ENCODE measurements around the gene DOP1A.

Gene DOP1A

DNA sequence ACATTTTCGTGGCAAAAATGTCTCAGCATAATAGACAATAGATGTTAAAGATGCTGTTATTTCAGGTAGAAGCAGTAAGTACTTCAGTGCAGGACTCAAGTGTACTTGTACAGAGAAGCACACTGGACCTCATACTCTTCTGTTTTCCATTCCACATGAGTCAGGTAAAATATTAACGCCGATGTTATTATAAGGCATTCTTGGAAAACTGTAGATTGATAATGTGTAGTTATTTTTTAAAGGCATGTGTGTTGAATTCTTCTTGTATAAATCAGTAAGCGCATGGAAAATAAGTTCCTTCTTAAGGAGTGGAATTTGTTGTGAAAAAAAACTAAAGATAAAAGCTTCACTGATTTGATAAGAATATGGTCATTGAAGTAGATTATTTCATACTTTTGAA lies 45.8 kb downstream of the DOP1A start:
- no peaks in the 10 kb centered on the region for H3K27me3 Mint-ChIP-seq
- H3K9me3 Mint-ChIP-seq: no peaks in the 10 kb centered on the region
- no peak overlapping the region for H3K4me3 Mint-ChIP-seq
- DNase-seq: no peak
- H3K4me1 Mint-ChIP-seq: no peaks in the 10 kb centered on the region
- H3K27ac Mint-ChIP-seq: no peak overlapping the region
- no peak for ATAC-seq

GRCh38 chr6:83114164-83114563 lies 46.7 kb downstream of the DOP1A start:
- H3K27me3 Mint-ChIP-seq: no peaks in the 10 kb centered on the region
- H3K4me3 Mint-ChIP-seq: no peak overlapping the region
- ATAC-seq (no peak), DNase-seq (no peak)
- H3K9me3 Mint-ChIP-seq: no peaks in the 10 kb centered on the region
- no peaks in the 10 kb centered on the region for H3K4me1 Mint-ChIP-seq
- H3K27ac Mint-ChIP-seq: no peak overlapping the region

- no peaks in the 10 kb centered on the region for H3K27me3 Mint-ChIP-seq
- DNase-seq (no peak), ATAC-seq (no peak)
- no peaks in the 10 kb centered on the region for H3K9me3 Mint-ChIP-seq
- no peak overlapping the region for H3K27ac Mint-ChIP-seq
- H3K4me1 Mint-ChIP-seq: no peaks in the 10 kb centered on the region
- no peak overlapping the region for H3K4me3 Mint-ChIP-seq
Observed at GRCh38 chr6:83117802-83118201, 50.3 kb downstream of the DOP1A start.

DNA sequence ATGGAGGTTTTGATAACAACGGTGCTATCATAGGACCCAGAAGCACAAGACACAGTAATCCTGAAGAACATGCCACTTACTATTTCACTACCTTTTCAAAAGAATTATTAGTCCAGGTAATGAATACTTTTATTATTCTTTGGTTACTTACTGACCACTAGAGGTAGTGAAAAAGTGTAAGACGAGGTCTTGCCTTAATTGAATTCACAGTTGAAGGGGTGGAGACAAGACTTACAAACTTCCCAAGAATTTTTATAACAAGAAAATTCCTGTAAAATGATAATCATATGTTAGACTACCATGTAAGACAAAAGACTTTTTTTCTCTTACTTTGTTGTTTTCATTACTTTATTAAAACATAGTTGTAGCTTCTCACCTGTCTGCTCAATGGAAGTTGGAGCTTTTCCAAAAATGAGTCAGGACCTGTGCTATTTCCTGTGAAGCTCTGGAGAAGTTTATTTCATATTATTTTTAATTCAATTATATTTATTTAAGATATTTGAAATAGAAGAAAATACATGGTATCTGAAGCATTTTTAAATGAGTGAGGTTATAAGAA lies 52.4 kb downstream of the DOP1A start:
- no peak for ATAC-seq
- Mint-ChIP-seq H3K9me3 (no peaks in the 10 kb centered on the region), H3K27me3 (no peaks in the 10 kb centered on the region), H3K27ac (no peak overlapping the region), H3K4me3 (no peak overlapping the region), H3K4me1 (no peaks in the 10 kb centered on the region)
- DNase-seq: no peak

DNA sequence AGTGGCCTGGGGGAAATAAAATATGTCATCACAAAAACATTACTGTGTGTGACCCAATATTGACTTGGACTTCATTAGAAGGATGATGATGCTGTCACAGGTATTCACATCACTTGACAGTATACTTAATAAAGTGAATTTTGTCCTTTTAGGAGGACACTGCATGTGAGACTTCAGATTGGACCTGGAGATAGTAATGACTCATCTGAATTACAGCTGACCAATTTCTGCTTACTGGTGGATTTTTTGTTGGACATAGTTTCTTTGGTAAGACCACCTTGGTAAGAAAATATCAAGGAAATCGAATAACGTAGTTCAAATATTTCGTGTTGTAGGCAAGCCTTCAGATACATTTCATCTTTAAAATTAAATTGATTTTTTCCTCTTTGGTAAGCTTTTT lies 57.1 kb downstream of the DOP1A start:
- Mint-ChIP-seq H3K9me3 (no peaks in the 10 kb centered on the region), H3K27ac (no peak overlapping the region)

DNA sequence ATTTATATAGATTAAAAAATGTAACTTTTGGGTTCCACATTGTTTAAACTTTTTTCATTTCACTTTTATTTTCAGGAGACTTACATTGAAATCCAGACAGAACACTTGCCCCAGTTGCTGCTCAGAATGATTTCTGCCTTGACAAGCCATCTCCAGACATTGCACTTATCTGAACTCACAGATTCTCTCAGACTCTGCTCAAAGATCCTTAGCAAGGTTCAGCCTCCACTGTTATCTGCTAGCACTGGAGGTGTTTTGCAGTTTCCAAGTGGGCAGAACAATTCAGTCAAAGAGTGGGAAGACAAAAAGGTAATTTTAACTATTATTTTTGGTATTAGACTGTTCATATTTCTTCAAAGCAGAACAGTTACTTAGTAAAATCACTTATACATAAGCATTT lies 58.0 kb downstream of the DOP1A start:
- Mint-ChIP-seq H3K9me3 (no peaks in the 10 kb centered on the region), H3K27me3 (no peaks in the 10 kb centered on the region), H3K4me1 (no peaks in the 10 kb centered on the region), H3K4me3 (no peak overlapping the region), H3K27ac (no peak overlapping the region)
- no peak for DNase-seq
- ATAC-seq: no peak

More for the DNA sequence above, 57.1 kb downstream of the DOP1A start:
- Mint-ChIP-seq H3K4me3 (no peak overlapping the region), H3K4me1 (no peaks in the 10 kb centered on the region), H3K27me3 (no peaks in the 10 kb centered on the region)
- no peak for DNase-seq
- ATAC-seq: no peak

DNA sequence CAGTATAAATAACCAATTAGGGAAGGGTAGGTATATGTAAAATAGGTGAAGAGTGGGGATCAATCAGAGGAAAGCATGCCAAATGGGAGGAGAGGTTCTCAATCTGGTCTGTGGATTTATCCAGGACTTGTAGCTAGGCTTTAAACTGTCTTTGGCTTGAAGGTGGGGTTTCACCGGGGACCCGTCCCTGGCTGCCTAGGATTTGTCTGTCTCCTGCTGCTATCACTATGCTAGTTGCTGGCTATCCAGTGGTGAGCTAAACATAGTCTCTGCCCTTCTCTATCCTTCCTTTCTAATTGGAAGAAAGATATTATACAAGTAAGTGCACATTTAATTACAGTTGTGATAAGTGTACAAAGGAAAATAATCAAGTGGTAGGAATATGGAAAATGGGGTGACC lies 58.8 kb downstream of the DOP1A start:
- Mint-ChIP-seq H3K27me3 (no peaks in the 10 kb centered on the region), H3K27ac (no peak overlapping the region), H3K9me3 (no peaks in the 10 kb centered on the region), H3K4me3 (no peak overlapping the region), H3K4me1 (no peaks in the 10 kb centered on the region)
- DNase-seq (no peak), ATAC-seq (no peak)

GRCh38 chr6:83126807-83127206 lies 59.3 kb downstream of the DOP1A start:
- ATAC-seq (no peak), DNase-seq (no peak)
- Mint-ChIP-seq H3K9me3 (no peaks in the 10 kb centered on the region), H3K27ac (no peak overlapping the region), H3K4me3 (no peak overlapping the region), H3K27me3 (no peaks in the 10 kb centered on the region), H3K4me1 (no peaks in the 10 kb centered on the region)

- H3K9me3 Mint-ChIP-seq: no peaks in the 10 kb centered on the region
- no peak overlapping the region for H3K27ac Mint-ChIP-seq
- ATAC-seq: no peak
- DNase-seq: no peak
- H3K4me3 Mint-ChIP-seq: no peak overlapping the region
- H3K4me1 Mint-ChIP-seq: no peaks in the 10 kb centered on the region
- H3K27me3 Mint-ChIP-seq: no peaks in the 10 kb centered on the region
Observed at GRCh38 chr6:83127258-83127657, 59.8 kb downstream of the DOP1A start.

DNA sequence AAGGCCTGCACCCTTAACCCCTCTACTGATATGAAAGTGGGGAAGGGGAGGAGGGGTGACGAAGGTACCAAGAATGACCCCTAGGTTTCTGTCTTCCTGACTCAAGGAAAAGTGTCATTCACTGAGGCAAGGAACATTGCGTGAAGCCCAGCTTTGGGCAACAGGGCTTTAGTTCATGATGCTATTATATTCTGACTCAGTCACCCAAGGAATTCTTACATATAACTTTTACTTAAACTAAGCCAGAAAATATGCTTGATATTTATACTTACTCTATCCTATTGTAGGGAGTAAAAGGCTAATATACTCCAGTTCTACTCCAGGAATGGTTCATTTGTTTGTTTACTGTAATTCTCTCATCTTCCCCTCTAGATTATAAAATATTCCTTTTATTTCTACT lies 60.5 kb downstream of the DOP1A start:
- Mint-ChIP-seq H3K27ac (no peak overlapping the region), H3K4me1 (no peaks in the 10 kb centered on the region), H3K4me3 (no peak overlapping the region), H3K9me3 (no peaks in the 10 kb centered on the region), H3K27me3 (no peaks in the 10 kb centered on the region)
- ATAC-seq: no peak
- no peak for DNase-seq

DNA sequence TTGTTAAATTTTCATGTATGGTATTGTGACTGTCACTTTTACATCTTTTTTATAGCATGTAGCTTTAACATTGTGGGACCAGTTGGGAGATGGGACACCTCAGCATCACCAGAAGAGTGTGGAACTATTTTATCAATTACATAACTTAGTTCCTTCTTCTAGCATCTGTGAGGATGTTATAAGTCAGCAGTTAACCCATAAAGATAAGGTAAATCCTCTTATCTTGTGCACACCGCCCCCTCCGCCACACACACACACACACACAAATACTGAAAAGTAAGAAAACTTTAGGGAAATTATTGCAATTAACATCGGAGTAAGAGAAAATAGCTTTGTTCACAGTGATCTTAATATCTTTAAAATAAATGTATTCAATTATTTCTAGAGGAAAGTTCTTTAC lies 64.7 kb downstream of the DOP1A start:
- Mint-ChIP-seq H3K27me3 (no peaks in the 10 kb centered on the region), H3K4me1 (no peaks in the 10 kb centered on the region), H3K27ac (no peak overlapping the region), H3K9me3 (no peaks in the 10 kb centered on the region), H3K4me3 (no peak overlapping the region)
- ATAC-seq: no peak
- DNase-seq: no peak

GRCh38 chr6:83138118-83138722 lies 70.7 kb downstream of the DOP1A start:
- ATAC-seq (no peak), DNase-seq (no peak)
- Mint-ChIP-seq H3K4me1 (no peaks in the 10 kb centered on the region), H3K27me3 (no peaks in the 10 kb centered on the region), H3K27ac (no peak overlapping the region), H3K4me3 (no peak overlapping the region), H3K9me3 (no peaks in the 10 kb centered on the region)

GRCh38 chr6:83138758-83139157 lies 71.3 kb downstream of the DOP1A start:
- H3K9me3 Mint-ChIP-seq: no peaks in the 10 kb centered on the region
- no peaks in the 10 kb centered on the region for H3K4me1 Mint-ChIP-seq
- DNase-seq (no peak), ATAC-seq (no peak)
- no peaks in the 10 kb centered on the region for H3K27me3 Mint-ChIP-seq
- H3K4me3 Mint-ChIP-seq: no peak overlapping the region
- no peak overlapping the region for H3K27ac Mint-ChIP-seq

DNA sequence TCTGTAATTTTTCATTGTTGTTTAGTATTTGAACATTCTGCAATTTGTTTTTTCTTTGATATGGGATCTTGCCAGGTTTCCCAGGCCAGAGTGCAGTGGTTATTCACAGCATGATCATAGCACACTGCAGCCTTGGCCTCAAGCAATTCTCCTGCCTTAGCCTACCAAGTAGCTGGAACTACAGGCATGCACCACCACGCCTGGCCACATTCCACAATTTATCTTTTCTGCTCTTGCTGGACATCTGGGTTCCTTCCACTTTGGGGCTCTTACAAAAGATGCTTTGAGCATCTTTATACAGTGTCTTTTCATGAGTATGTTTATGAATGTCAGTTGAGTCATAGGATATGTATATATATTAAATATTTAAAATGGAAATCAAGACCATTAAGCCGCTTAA lies 83.6 kb downstream of the DOP1A start:
- DNase-seq (no peak), ATAC-seq (no peak)
- no peaks in the 10 kb centered on the region for H3K27me3 Mint-ChIP-seq
- H3K9me3 Mint-ChIP-seq: no peaks in the 10 kb centered on the region
- no peak overlapping the region for H3K27ac Mint-ChIP-seq
- H3K4me1 Mint-ChIP-seq: no peaks in the 10 kb centered on the region
- H3K4me3 Mint-ChIP-seq: no peak overlapping the region

DNA sequence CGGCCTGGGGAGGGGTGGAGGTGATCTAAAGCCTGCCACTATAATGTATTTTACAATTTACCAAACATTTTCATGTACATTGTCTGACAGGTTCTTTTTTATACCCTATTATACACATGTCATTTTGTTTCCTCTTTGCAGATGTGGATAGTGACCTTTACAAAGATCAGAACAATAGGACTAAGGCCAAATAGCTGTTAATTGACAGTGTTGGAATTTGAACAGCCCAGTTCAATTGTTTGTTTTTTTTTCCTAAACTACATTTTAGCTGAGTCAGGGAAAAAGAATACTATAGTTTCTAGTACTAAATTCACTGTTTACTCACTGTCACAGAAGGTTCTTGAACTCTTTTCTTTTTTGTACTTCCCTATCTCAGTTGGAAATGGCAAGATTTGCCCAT lies 85.4 kb downstream of the DOP1A start:
- ATAC-seq: no peak
- Mint-ChIP-seq H3K9me3 (no peaks in the 10 kb centered on the region), H3K27ac (no peak overlapping the region), H3K27me3 (no peaks in the 10 kb centered on the region), H3K4me3 (no peak overlapping the region), H3K4me1 (no peaks in the 10 kb centered on the region)
- DNase-seq: no peak

DNA sequence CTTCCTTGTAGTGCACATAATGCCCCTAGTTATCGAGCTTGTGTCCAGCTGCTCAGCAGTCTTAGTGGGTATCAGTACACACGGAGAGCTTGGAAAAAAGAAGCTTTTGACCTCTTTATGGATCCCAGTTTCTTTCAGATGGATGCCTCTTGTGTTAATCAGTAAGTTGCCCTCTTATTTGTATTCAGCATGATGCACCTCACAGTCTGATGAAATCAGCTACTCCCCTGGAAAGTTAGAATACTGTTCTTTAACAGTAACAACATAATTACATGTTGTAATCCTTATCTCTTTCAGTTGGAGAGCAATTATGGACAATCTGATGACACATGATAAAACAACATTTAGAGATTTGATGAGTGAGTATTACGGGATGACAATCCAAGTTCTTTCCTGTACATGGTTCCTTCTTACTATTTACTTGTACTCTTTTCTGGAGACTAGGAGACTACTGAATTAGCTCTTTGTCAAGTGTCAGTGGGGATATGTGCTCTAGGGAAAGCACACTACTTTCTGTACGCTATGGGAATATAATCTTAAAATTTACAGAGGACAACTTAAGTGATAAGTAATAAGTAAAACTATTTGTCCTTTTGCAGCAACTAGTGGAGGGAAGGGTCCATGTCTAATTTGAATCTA lies 86.5 kb downstream of the DOP1A start:
- no peaks in the 10 kb centered on the region for H3K4me1 Mint-ChIP-seq

GRCh38 chr6:83155794-83156193 lies 88.3 kb downstream of the DOP1A start:
- ATAC-seq (no peak), DNase-seq (no peak)
- Mint-ChIP-seq H3K4me3 (no peak overlapping the region), H3K4me1 (no peaks in the 10 kb centered on the region), H3K9me3 (no peaks in the 10 kb centered on the region), H3K27me3 (no peaks in the 10 kb centered on the region), H3K27ac (no peak overlapping the region)

More for the DNA sequence above, 86.5 kb downstream of the DOP1A start:
- Mint-ChIP-seq H3K9me3 (no peaks in the 10 kb centered on the region), H3K4me3 (no peak overlapping the region), H3K27ac (no peak overlapping the region), H3K27me3 (no peaks in the 10 kb centered on the region)
- DNase-seq (no peak), ATAC-seq (no peak)

Data from stimulated activated naive CD8-positive, alpha-beta T cell treated with anti-CD3 and anti-CD28 coated beads, Interleukin-15, amount 100 ng/mL, for 72 hours (primary cell).